Progenitor cell of endocrine pancreas (in vitro differentiated cells): Measurements from ENCODE around the gene PTBP1. TPM values are rescaled to one million over a fixed set of nuclear protein-coding genes. Genes with fewer than 3 reads are reported as not detected.
"Not testable (repeated sequence)": the region's sequence is repeated elsewhere in the genome, so short reads cannot be mapped to it uniquely, and the experiment has no call there.

ENCODE experiments used
- DNase-seq: peaks from one replicate; pipeline ENCODE4 v3.0.0; 2021; ENCODE audit warnings: low spot score; ENCODE audit not compliant: unreplicated experiment
- H3K27ac Mint-ChIP-seq: 2 replicates; pipeline ENCODE4 v1.8.0; 2021; ENCODE audit warnings: mild to moderate bottlenecking, moderate library complexity, mixed read lengths
- H3K27me3 Mint-ChIP-seq: 2 replicates; pipeline ENCODE4 v1.8.0; 2021; ENCODE audit warnings: mixed read lengths
- H3K36me3 Mint-ChIP-seq: 2 replicates; pipeline ENCODE4 v1.8.0; 2022; ENCODE audit warnings: mixed read lengths; ENCODE audit not compliant: insufficient read depth
- H3K4me1 Mint-ChIP-seq: 2 replicates; pipeline ENCODE4 v1.8.0; 2021; ENCODE audit warnings: low read depth, mixed read lengths
- H3K4me3 Mint-ChIP-seq: 2 replicates; pipeline ENCODE4 v1.8.0; 2021; ENCODE audit warnings: low read depth, mild to moderate bottlenecking, moderate library complexity, mixed read lengths
- H3K9me3 Mint-ChIP-seq: 2 replicates; pipeline ENCODE4 v1.8.0; 2021; ENCODE audit warnings: low read depth, mixed read lengths
- CTCF ChIP-seq: fragments of 200-600 bp; sonication (generic); IDR thresholded peaks from one replicate; pipeline ENCODE4 v1.5.0; 2021; ENCODE audit warnings: antibody characterized with exemption, mild to moderate bottlenecking; ENCODE audit not compliant: unreplicated experiment
- total RNA-seq: library from RNA; stranded (reverse); gene quantifications from 2 replicates; pipeline ENCODE4 v1.2.1, GENCODE V29; 2021

The PTBP1 gene
- total RNA-seq, 1 donor from 2014 or later = 500 TPM

DNA sequence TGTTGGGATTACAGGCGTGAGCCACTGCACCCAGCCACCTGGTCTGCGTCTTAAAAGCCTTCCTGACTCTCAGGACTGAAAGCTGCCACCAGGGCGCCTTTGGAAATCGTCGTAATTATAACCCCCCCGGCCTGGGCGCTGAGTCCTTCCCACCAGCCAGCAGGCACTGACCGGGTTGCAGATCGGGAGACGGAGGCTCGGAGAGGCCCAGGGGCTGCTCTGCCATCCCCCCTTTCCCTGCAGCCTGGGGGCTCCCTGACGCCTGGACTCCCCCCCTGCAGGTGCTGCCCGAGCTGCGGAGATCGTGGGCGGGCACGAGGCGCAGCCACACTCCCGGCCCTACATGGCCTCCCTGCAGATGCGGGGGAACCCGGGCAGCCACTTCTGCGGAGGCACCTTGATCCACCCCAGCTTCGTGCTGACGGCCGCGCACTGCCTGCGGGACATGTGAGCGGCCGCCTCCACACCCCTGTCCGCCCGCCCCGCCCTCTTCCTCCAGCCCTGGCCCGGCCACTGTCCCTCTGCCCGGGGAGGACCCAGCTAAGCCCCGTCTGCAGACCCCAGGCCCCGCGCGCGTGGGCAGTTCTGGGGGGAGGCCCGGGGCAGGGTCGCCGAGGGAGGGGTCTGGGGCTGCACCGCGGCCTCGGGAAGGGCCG, 46.1 kb downstream of the PTBP1 start:
- Mint-ChIP-seq H3K27ac (no peak overlapping the region), H3K27me3 (peaks cover 41% of the 10 kb centered on the region), H3K4me3 (no peak overlapping the region), H3K4me1 (no peaks in the 10 kb centered on the region), H3K9me3 (no peaks in the 10 kb centered on the region), H3K36me3 (peaks cover 2% of the 10 kb centered on the region)
- peak; percentile 28 for TF ChIP-seq CTCF
- no peak for DNase-seq

DNA sequence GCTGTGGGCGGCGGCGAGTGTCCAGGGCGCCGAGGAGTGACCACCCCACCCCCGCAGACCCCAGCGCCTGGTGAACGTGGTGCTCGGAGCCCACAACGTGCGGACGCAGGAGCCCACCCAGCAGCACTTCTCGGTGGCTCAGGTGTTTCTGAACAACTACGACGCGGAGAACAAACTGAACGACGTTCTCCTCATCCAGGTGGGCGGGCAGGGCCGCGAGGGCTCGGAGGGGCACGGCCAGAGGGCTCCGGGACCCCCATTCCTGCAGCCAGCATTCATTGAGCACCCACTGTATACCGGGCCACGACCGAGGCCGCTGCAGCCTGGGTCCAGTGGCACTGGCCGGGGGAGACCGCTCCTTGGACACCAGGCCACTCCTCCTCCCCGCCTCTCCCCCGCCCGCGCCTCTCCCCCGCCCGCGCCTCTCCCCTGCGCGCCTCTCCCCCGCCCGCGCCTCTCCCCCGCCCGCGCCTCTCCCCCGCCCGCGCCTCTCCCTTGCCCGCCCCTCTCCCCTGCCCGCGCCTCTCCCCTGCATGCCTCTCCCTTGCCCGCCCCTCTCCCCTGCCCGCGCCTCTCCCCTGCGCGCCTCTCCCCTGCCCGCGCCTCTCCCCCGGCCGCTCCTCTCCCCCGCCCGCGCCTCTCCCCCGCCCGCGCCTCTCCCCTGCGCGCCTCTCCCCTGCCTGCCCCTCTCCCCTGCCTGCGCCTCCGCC, 46.7 kb downstream of the PTBP1 start:
- TF ChIP-seq CTCF = no peak
- Mint-ChIP-seq H3K36me3 (peaks cover 2% of the 10 kb centered on the region), H3K27me3 (peaks cover 41% of the 10 kb centered on the region), H3K9me3 (no peaks in the 10 kb centered on the region), H3K4me3 (no peak overlapping the region), H3K4me1 (no peaks in the 10 kb centered on the region), H3K27ac (no peak overlapping the region)
- DNase-seq = no peak

DNA sequence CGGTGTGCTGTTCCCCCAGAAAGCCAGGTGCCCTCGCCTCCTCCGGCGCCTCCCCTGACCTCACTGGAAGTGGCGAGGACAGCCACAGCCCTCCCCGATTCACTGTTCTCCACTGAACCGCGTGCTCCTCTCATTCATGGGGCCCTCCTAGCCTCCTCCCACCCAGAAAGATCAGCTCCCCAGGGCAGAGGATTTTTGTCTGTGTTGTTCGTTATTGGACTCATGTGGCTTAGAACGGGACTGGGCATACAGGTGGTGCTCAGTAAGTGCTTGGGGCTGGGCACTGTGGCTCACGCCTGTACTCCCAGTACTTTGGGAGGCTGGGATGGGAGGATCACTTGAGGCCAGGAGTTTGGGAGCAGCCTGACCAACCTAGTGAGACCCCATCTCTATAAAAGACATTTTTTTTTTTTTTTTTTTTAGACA, 47.3 kb downstream of the PTBP1 start:
- Mint-ChIP-seq H3K27ac (no peak overlapping the region), H3K4me3 (no peak overlapping the region), H3K36me3 (peaks cover 2% of the 10 kb centered on the region), H3K4me1 (no peaks in the 10 kb centered on the region), H3K27me3 (peaks cover 39% of the 10 kb centered on the region), H3K9me3 (no peaks in the 10 kb centered on the region)
- no peak for DNase-seq
- TF ChIP-seq CTCF = no peak

GRCh38 chr19:845707-846521, 48.7 kb downstream of the PTBP1 start:
- Mint-ChIP-seq H3K4me3 (no peak overlapping the region), H3K36me3 (peaks cover 2% of the 10 kb centered on the region), H3K27ac (peak overlapping the region; percentile 1), H3K27me3 (peaks cover 39% of the 10 kb centered on the region), H3K9me3 (no peaks in the 10 kb centered on the region), H3K4me1 (no peaks in the 10 kb centered on the region)
- DNase-seq = no peak
- TF ChIP-seq CTCF = no peak

DNA sequence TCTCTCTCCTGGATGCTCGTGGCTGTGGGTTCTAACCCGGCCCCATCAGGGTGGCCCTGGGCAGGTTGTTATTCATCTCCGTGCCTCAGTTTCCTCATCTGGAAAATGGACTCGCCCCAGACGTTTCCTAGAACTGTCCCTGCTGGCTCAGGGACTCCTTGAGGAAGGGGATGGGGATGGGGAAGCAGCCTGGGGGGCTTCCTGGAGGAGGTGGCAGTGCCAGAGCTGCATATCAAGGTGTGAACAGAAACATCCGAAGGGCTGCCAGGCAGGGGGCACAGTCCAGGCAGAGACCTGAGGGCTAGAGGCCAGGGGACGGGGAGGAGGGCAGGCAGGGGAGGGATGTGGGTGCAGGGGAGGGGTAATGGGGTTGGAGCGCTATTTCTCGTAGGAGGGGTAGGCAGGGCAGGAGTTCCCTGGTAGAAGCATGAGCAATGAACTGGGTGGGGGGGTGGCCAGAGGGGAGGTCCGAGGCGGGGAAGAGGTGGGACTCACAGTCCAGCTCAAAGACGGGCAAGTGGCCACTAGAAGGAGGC, 51.2 kb downstream of the PTBP1 start:
- H3K27ac Mint-ChIP-seq = no peak overlapping the region
- H3K27me3 Mint-ChIP-seq = peaks cover 26% of the 10 kb centered on the region

DNA sequence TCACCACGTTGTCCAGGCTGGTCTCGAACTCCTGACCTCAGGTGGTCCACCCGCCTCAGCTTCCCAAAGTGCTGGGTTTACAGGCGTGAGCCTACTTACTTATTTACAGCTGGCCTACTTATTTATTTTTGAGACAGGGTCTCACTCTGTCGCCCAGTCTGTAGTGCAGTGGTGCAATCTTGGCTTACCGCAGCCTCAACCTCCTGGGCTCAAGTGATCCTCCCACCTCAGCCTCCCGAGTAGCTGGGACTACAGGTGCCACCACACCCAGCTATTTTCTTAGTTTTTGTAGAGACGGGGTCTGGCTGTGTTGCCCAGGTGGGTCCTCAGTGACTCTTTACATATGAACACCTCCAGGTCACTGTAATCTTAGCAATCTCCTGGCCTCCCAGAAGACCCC, 51.9 kb downstream of the PTBP1 start:
- not testable (repeated sequence) for H3K36me3 Mint-ChIP-seq, H3K9me3 Mint-ChIP-seq, DNase-seq, H3K27ac Mint-ChIP-seq, H3K4me3 Mint-ChIP-seq, H3K4me1 Mint-ChIP-seq
- peaks cover 26% of the 10 kb centered on the region for H3K27me3 Mint-ChIP-seq

More for the DNA sequence above, 51.2 kb downstream of the PTBP1 start:
- TF ChIP-seq CTCF = no peak
- Mint-ChIP-seq H3K36me3 (no peaks in the 10 kb centered on the region), H3K4me3 (no peak overlapping the region), H3K9me3 (no peaks in the 10 kb centered on the region), H3K4me1 (no peaks in the 10 kb centered on the region)
- DNase-seq = no peak
